ENCODE measurements around the gene FPR2. TPM values are rescaled to one million over a fixed set of nuclear protein-coding genes. Genes with fewer than 3 reads are reported as not detected.

The FPR2 gene
- total and polyA plus RNA-seq, 2 experiments from 2014 or later, result not detected

- TF ChIP-seq ZNF114 (CRISPR knock-in tag; IDR thresholded peaks at IDR 0.05) (no peak), CREB1 (CRISPR knock-in tag; IDR thresholded peaks at IDR 0.05; ENCODE audit: low read depth) (no peak)
- DNase-seq (ENCODE audit: low spot score), result no peak
- Mint-ChIP-seq H3K4me1 (no peaks in the 10 kb centered on the region; the same call in 2 of the 3 replicates), H3K4me3 (no peak overlapping the region), H3K27me3 (ENCODE audit: insufficient read depth, low read depth, poor library complexity) (peaks cover 7% of the 10 kb centered on the region), H3K27ac (no peak overlapping the region), H3K9me3 (peaks cover 55% of the 10 kb centered on the region), H3K36me3 (ENCODE audit: low read depth) (no peaks in the 10 kb centered on the region; the same call in 1 of the 3 replicates)
- no peaks in the 10 kb centered on the region for H3F3A ChIP-seq (replicated peaks; ENCODE audit: low read depth)
- H3K36me3 ChIP-seq (ENCODE audit: insufficient read depth), result no peaks in the 10 kb centered on the region
- H3K4me1 ChIP-seq (ENCODE audit: insufficient read depth), result no peaks in the 10 kb centered on the region; the same call in 1 of the 2 replicates
- no peak overlapping the region for H2AFZ ChIP-seq
- no peaks in the 10 kb centered on the region for H3K79me2 ChIP-seq (replicated peaks; ENCODE audit: insufficient read depth)
- H3K4me3 ChIP-seq, result no peak overlapping the region
- H3K9me2 ChIP-seq (ENCODE audit: insufficient read depth), result no peaks in the 10 kb centered on the region
- ATAC-seq, result no peak
- no peaks in the 10 kb centered on the region for H4K20me1 ChIP-seq (replicated peaks; ENCODE audit: insufficient read depth)
- no peaks in the 10 kb centered on the region for H3K27me3 ChIP-seq (ENCODE audit: insufficient read depth)
- no peak overlapping the region for H3K4me2 ChIP-seq
- no peak overlapping the region for H3K27ac ChIP-seq (ENCODE audit: low read depth)
These were observed 5.4 kb upstream of the FPR2 start for GRCh38 chr19:51755571-51755970.

GRCh38 chr19:51761696-51762095 lies 716 bp downstream of the FPR2 start:
- Histone ChIP-seq H3K9me2 (ENCODE audit: insufficient read depth) (no peaks in the 10 kb centered on the region), H4K20me1 (replicated peaks; ENCODE audit: insufficient read depth) (no peaks in the 10 kb centered on the region), H3K27ac (ENCODE audit: low read depth) (no peak overlapping the region), H3F3A (replicated peaks; ENCODE audit: low read depth) (no peaks in the 10 kb centered on the region), H3K4me2 (no peak overlapping the region), H3K79me2 (replicated peaks; ENCODE audit: insufficient read depth) (no peaks in the 10 kb centered on the region), H3K4me1 (ENCODE audit: insufficient read depth) (no peaks in the 10 kb centered on the region; the same call in 1 of the 2 replicates), H3K4me3 (no peak overlapping the region), H2AFZ (0 out of 2 replicates have a peak overlapping the region, but pooled peaks have one; percentile 78), H3K27me3 (ENCODE audit: insufficient read depth) (no peaks in the 10 kb centered on the region), H3K36me3 (ENCODE audit: insufficient read depth) (no peaks in the 10 kb centered on the region)
- Mint-ChIP-seq H3K27ac (no peak overlapping the region), H3K4me3 (no peak overlapping the region), H3K9me3 (peaks cover 40% of the 10 kb centered on the region), H3K36me3 (ENCODE audit: low read depth) (no peaks in the 10 kb centered on the region), H3K4me1 (no peaks in the 10 kb centered on the region; the same call in 1 of the 3 replicates), H3K27me3 (ENCODE audit: insufficient read depth, low read depth, poor library complexity) (peaks cover 4% of the 10 kb centered on the region)
- ATAC-seq (no peak), DNase-seq (ENCODE audit: low spot score) (no peak)
- TF ChIP-seq POLR2AphosphoS5 (IDR thresholded peaks at IDR 0.05; ENCODE audit: low read depth), result no peak
- no peak for TF ChIP-seq NANOG (IDR thresholded peaks at IDR 0.05; ENCODE audit: borderline replicate concordance)
- no peak for TF ChIP-seq ZNF114 (CRISPR knock-in tag; IDR thresholded peaks at IDR 0.05)
- no peak for TF ChIP-seq STAT1 (IDR thresholded peaks at IDR 0.05; ENCODE audit: unreplicated experiment)
- TF ChIP-seq REST (IDR thresholded peaks at IDR 0.05; ENCODE audit: unreplicated experiment), result no peak
- TF ChIP-seq ZNF331 (CRISPR knock-in tag; IDR thresholded peaks at IDR 0.05; ENCODE audit: low read depth), result no peak
- TF ChIP-seq EZH2phosphoT487 (IDR thresholded peaks at IDR 0.05; ENCODE audit: unreplicated experiment), result no peak
- TF ChIP-seq ETS1 (IDR thresholded peaks at IDR 0.05), result no peak
- TF ChIP-seq CREB1 (CRISPR knock-in tag; IDR thresholded peaks at IDR 0.05; ENCODE audit: low read depth), result no peak
- TF ChIP-seq EZH2 (IDR thresholded peaks at IDR 0.05; ENCODE audit: low read depth, unreplicated experiment), result no peak
- no peak for TF ChIP-seq CTCF (conservative IDR thresholded peaks at IDR 0.05; ENCODE audit: low read depth in 2 of 2)
- TF ChIP-seq JUNB (IDR thresholded peaks at IDR 0.05; ENCODE audit: unreplicated experiment), result no peak
